Spleen (tissue), 11 donors: ENCODE results near the gene DYNLL1. TPM values are rescaled to one million over a fixed set of nuclear protein-coding genes. Genes with fewer than 3 reads are reported as not detected.
"Not testable (repeated sequence)": the region's sequence is repeated elsewhere in the genome, so short reads cannot be mapped to it uniquely, and the experiment has no call there.

ENCODE experiments used
- DNase-seq: peaks from one replicate; pipeline ENCODE4 v3.0.0-alpha.2; 2020
- H3K27ac ChIP-seq, 8 donors: fragments of 200-600 bp; sonication (generic) in 7 of 8; 1 replicate in 4 of 8; 2 replicates in 4 of 8; pipeline versions ENCODE4 v1.5.0 to v1.8.0; 2016 to 2021; ENCODE audit warnings: inconsistent platforms in 4 of 8, mild to moderate bottlenecking in 4 of 8, moderate library complexity in 1 of 8
- H3K27me3 ChIP-seq, 7 donors: fragments of 200-600 bp; sonication (generic) in 6 of 7; replicated peaks in 1 of 7; 1 replicate in 4 of 7; 2 replicates in 3 of 7; pipeline versions ENCODE4 v1.5.0 to v1.8.0; 2016 to 2021; ENCODE audit warnings: inconsistent platforms in 3 of 7, mild to moderate bottlenecking in 1 of 7
- H3K36me3 ChIP-seq, 6 donors: fragments of 200-600 bp; sonication (generic) in 5 of 6; 1 replicate in 4 of 6; 2 replicates in 2 of 6; pipeline versions ENCODE4 v1.5.0 to v1.8.0; 2016 to 2021; ENCODE audit warnings: inconsistent platforms in 2 of 6
- H3K4me1 ChIP-seq, 6 donors: fragments of 200-600 bp; sonication (generic) in 5 of 6; 1 replicate in 3 of 6; 2 replicates in 3 of 6; pipeline versions ENCODE4 v1.5.0 to v1.8.0; 2016 to 2021; ENCODE audit warnings: inconsistent platforms in 3 of 6
- H3K4me3 ChIP-seq, 8 donors: fragments of 200-600 bp; sonication (generic) in 7 of 8; 1 replicate in 4 of 8; 2 replicates in 4 of 8; pipeline versions ENCODE4 v1.5.0 to v1.8.0; 2016 to 2021; ENCODE audit warnings: inconsistent platforms in 4 of 8, mild to moderate bottlenecking in 4 of 8, moderate library complexity in 2 of 8
- H3K9me3 ChIP-seq, 8 donors: fragments of 200-600 bp; sonication (generic) in 7 of 8; 1 replicate in 4 of 8; 2 replicates in 4 of 8; pipeline versions ENCODE4 v1.5.0 to v1.8.0; 2016 to 2021; ENCODE audit warnings: inconsistent platforms in 4 of 8
- CTCF ChIP-seq, 11 experiments: fragments of 200-600 bp in 7 of 11; fragments of 450-650 bp in 4 of 11; sonication (generic) in 4 of 11; IDR thresholded peaks in 8 of 11; conservative IDR thresholded peaks in 3 of 11; 1 replicate in 7 of 11; 2 replicates in 4 of 11; pipeline versions ENCODE4 v1.4.0 to v1.8.0; 2016 to 2021; ENCODE audit warnings: antibody characterized with exemption in 11 of 11, inconsistent platforms in 4 of 11, mild to moderate bottlenecking in 1 of 11
- POLR2A ChIP-seq, 3 donors: fragments of 450-650 bp; IDR thresholded peaks; one replicate each; pipeline ENCODE4 v1.5.1; 2017; ENCODE audit warnings: antibody characterized with exemption in 3 of 3, mild to moderate bottlenecking in 1 of 3
- POLR2AphosphoS5 ChIP-seq, 3 donors: sonication (generic); formaldehyde crosslinking; IDR thresholded peaks; one replicate each; pipeline ENCODE4 v1.5.1; 2017; ENCODE audit warnings: antibody characterized with exemption in 3 of 3
- WGBS, 5 donors: extraction: QIAGEN DNeasy Blood & Tissue Kit in 3 of 5; methylation state at CpG; one replicate each; pipeline versions ENCODE4 v1.1.5 to v1.1.7; 2013 to 2018; 5-methylcytosine and 5-hydroxymethylcytosine counted together
- intact Hi-C: fragments of 100-400 bp; cut with DNase I; formaldehyde crosslinking; loops from one replicate; pipeline ENCODE4 v1.15.0; 2023; ENCODE audit warnings: low total_unique reads
- polyA plus RNA-seq, 3 donors: library from polyadenylated mRNA; stranded (reverse); fragments of 200-250 nt; gene quantifications; one replicate each; pipeline ENCODE4 v1.2.1, GENCODE V29; 2013
- total RNA-seq, 7 donors: library from RNA; depleted of rRNA in 3 of 7; stranded (reverse); fragments of >200 nt in 3 of 7; fragmentation: NEBNext Ultra II Directional in 4 of 7; extraction: Animal tissue kit (Norgen Biotek cat#: 25700) in 4 of 7; gene quantifications; one replicate each; pipeline versions ENCODE4 v1.1.0 to v1.2.1, GENCODE V29; 2016 to 2021
- donor health status: healthy with polysubstance abuse.
- donor health status: DM: no; HTN: no; CAD: no; lungs with moderate emphysema.
- donor health status: DM: no; HTN: no; CAD: no.
- donor health status: Bipolar disorder and iron deficiency.
- donor health status: healthy.
- donor health status: DM: no; HTN: no; CAD: no.
- donor health status: DM: yes; HTN: yes; CAD: no.

DYNLL1 gene
- total and polyA plus RNA-seq, 10 donors: 84.1 to 338 (median 158) TPM

- Histone ChIP-seq H3K4me3 (no peak overlapping the region), H3K36me3 (peaks cover 0 to 14% (median 0%) of the 10 kb centered on the region in 6 donors), H3K27me3 (no peaks in the 10 kb centered on the region), H3K4me1 (peaks cover 0 to 6% (median 0%) of the 10 kb centered on the region in 6 donors), H3K9me3 (no peaks in the 10 kb centered on the region), H3K27ac (no peak overlapping the region)
- DNase-seq: no peak
- intact Hi-C loops: no loop called here
- TF ChIP-seq POLR2A (IDR thresholded peaks at IDR 0.05) (no peak), CTCF (IDR thresholded peaks at IDR 0.05 in 8 of 11, conservative IDR thresholded peaks at IDR 0.05 in 3 of 11) (no peak), POLR2AphosphoS5 (IDR thresholded peaks at IDR 0.05) (no peak)
- 81 to 87% (median 85%) methylated on average over 7 of the region's 7 CpGs for WGBS, 5 donors
These were observed 9.7 kb upstream of the DYNLL1 start for GRCh38 chr12:120485961-120486881.

- H3K27me3 ChIP-seq, H3K4me1 ChIP-seq, H3K9me3 ChIP-seq, intact Hi-C loops, H3K27ac ChIP-seq, H3K36me3 ChIP-seq, H3K4me3 ChIP-seq, DNase-seq: not testable (repeated sequence)
- WGBS, 5 donors: 73 to 90% (median 81%) methylated on average over 7 of the region's 7 CpGs
These were observed 8.4 kb upstream of the DYNLL1 start for GRCh38 chr12:120487552-120487951.

- intact Hi-C loops: no loop called here
- TF ChIP-seq POLR2AphosphoS5 (IDR thresholded peaks at IDR 0.05) (no peak), CTCF (IDR thresholded peaks at IDR 0.05 in 8 of 11, conservative IDR thresholded peaks at IDR 0.05 in 3 of 11) (no peak), POLR2A (IDR thresholded peaks at IDR 0.05) (no peak)
- 74 to 79% (median 75%) methylated on average over 5 of the region's 5 CpGs for WGBS, 5 donors
- H3K4me3 ChIP-seq: no peak overlapping the region
- no peaks in the 10 kb centered on the region for H3K27me3 ChIP-seq
- no peaks in the 10 kb centered on the region for H3K9me3 ChIP-seq
- no peak for DNase-seq
- peaks cover 0 to 7% (median 0%) of the 10 kb centered on the region in 6 donors for H3K36me3 ChIP-seq
- no peak overlapping the region for H3K27ac ChIP-seq
- H3K4me1 ChIP-seq: no peaks in the 10 kb centered on the region
These were observed 7.8 kb upstream of the DYNLL1 start for GRCh38 chr12:120488057-120488640.

GRCh38 chr12:120489018-120489417, 6.9 kb upstream of the DYNLL1 start:
- Histone ChIP-seq H3K9me3 (no peaks in the 10 kb centered on the region), H3K4me1 (no peaks in the 10 kb centered on the region), H3K27ac (no peak overlapping the region), H3K4me3 (no peak overlapping the region), H3K27me3 (no peaks in the 10 kb centered on the region), H3K36me3 (peaks cover 0 to 7% (median 0%) of the 10 kb centered on the region in 6 donors)
- no peak for DNase-seq
- TF ChIP-seq POLR2A (IDR thresholded peaks at IDR 0.05): no peak
- TF ChIP-seq CTCF (IDR thresholded peaks at IDR 0.05 in 8 of 11, conservative IDR thresholded peaks at IDR 0.05 in 3 of 11): no peak
- TF ChIP-seq POLR2AphosphoS5 (IDR thresholded peaks at IDR 0.05): no peak
- intact Hi-C loops: no loop called here
- WGBS, 5 donors: 89 to 96% (median 93%) methylated on average over 4 of the region's 4 CpGs
